Suprapubic skin (tissue), 3 donors: ENCODE results near the gene ETV5.

Experiments
- CTCF ChIP-seq, 2 donors: fragments of 200-600 bp in 1 of 2; fragments of 450-650 bp in 1 of 2; sonication (generic) in 1 of 2; IDR thresholded peaks; one replicate each; pipeline ENCODE4 v1.5.1; 2016 to 2019; ENCODE audit warnings: antibody characterized with exemption in 2 of 2, mild to moderate bottlenecking in 1 of 2, moderate library complexity in 1 of 2
- POLR2AphosphoS5 ChIP-seq, 3 donors: sonication (generic); formaldehyde crosslinking; IDR thresholded peaks; one replicate each; pipeline ENCODE4 v1.6.1; 2017; ENCODE audit warnings: antibody characterized with exemption in 3 of 3

- TF ChIP-seq CTCF (IDR thresholded peaks at IDR 0.05) (no peak), POLR2AphosphoS5 (IDR thresholded peaks at IDR 0.05) (no peak)
These were observed 95.6 kb downstream of the ETV5 start for GRCh38 chr3:186013312-186013711.
